HL-60 (cell line): Measurements from ENCODE around the gene ITLN2.
"Not testable (repeated sequence)": the region's sequence is repeated elsewhere in the genome, so short reads cannot be mapped to it uniquely, and the experiment has no call there.

Experiments
- DNase-seq, 2 experiments: peaks; one replicate each; pipeline ENCODE4 v3.0.0-alpha.2; 2010 to 2020; ENCODE audit warnings: low read depth in 1 of 2, low spot score in 1 of 2
- H3K27ac ChIP-seq: fragments of 250-450 bp; sonication (Bioruptor Pico); replicated peaks from 2 replicates; pipeline ENCODE4 v1.5.1; 2020; ENCODE audit warnings: mild to moderate bottlenecking, moderate library complexity
- H3K27me3 ChIP-seq: fragments of 250-450 bp; sonication (Bioruptor Pico); 2 replicates; pipeline ENCODE4 v1.5.1; 2021; ENCODE audit warnings: mild to moderate bottlenecking, moderate library complexity; ENCODE audit not compliant: insufficient read depth, poor library complexity, severe bottlenecking
- H3K4me3 ChIP-seq: replicated peaks from 2 replicates; pipeline ENCODE4 v1.5.1; 2011; ENCODE audit warnings: mild to moderate bottlenecking, control low read depth, low read length; ENCODE audit not compliant: insufficient read depth
- CTCF ChIP-seq: IDR thresholded peaks from one replicate; pipeline ENCODE4 v1.5.1; 2011; ENCODE audit warnings: low read length, control low read depth, inconsistent platforms; ENCODE audit not compliant: insufficient read depth
- GABPA ChIP-seq: IDR thresholded peaks from 2 replicates; pipeline ENCODE4 v1.6.1; 2012; ENCODE audit warnings: low read depth
- POLR2AphosphoS5 ChIP-seq: IDR thresholded peaks from 2 replicates; pipeline ENCODE4 v1.6.1; 2012; ENCODE audit warnings: low read depth
- REST ChIP-seq: IDR thresholded peaks from 2 replicates; pipeline ENCODE4 v1.6.1; 2012; ENCODE audit warnings: low read depth; ENCODE audit not compliant: insufficient replicate concordance
- SPI1 ChIP-seq: IDR thresholded peaks from 2 replicates; pipeline ENCODE4 v1.6.1; 2012; ENCODE audit warnings: low read depth, mild to moderate bottlenecking, borderline replicate concordance

ITLN2 gene

GRCh38 chr1:160949216-160949880 lies 5.3 kb downstream of the ITLN2 start:
- not testable (repeated sequence) for H3K27me3 ChIP-seq, DNase-seq

GRCh38 chr1:160947174-160947759 lies 7.3 kb downstream of the ITLN2 start:
- not testable (repeated sequence) for DNase-seq, H3K4me3 ChIP-seq, H3K27me3 ChIP-seq, H3K27ac ChIP-seq

More at GRCh38 chr1:160949216-160949880, 5.3 kb downstream of the ITLN2 start:
- H3K27ac ChIP-seq, H3K4me3 ChIP-seq: not testable (repeated sequence)
- peak; percentile 81 for TF ChIP-seq SPI1

GRCh38 chr1:160945881-160946280 lies 8.7 kb downstream of the ITLN2 start:
- not testable (repeated sequence) for H3K4me3 ChIP-seq, DNase-seq, H3K27ac ChIP-seq, H3K27me3 ChIP-seq

- TF ChIP-seq REST, result no peak
- no peak for TF ChIP-seq GABPA
- no peak for TF ChIP-seq POLR2AphosphoS5
- TF ChIP-seq CTCF, result no peak
- no peak for TF ChIP-seq SPI1
- no peak for DNase-seq
- no peak overlapping the region for H3K4me3 ChIP-seq
- H3K27me3 ChIP-seq, result no peaks in the 10 kb centered on the region
- H3K27ac ChIP-seq, result no peak overlapping the region
Observed at GRCh38 chr1:160945079-160945478, 9.5 kb downstream of the ITLN2 start.

GRCh38 chr1:160942926-160943325 lies 11.7 kb downstream of the ITLN2 start:
- no peaks in the 10 kb centered on the region for H3K27me3 ChIP-seq
- H3K27ac ChIP-seq, result no peak overlapping the region
- DNase-seq, result no peak
- no peak overlapping the region for H3K4me3 ChIP-seq
- TF ChIP-seq POLR2AphosphoS5 (no peak), REST (no peak), SPI1 (no peak), GABPA (no peak), CTCF (no peak)

- not testable (repeated sequence) for H3K27ac ChIP-seq, H3K4me3 ChIP-seq, H3K27me3 ChIP-seq, DNase-seq
Observed at GRCh38 chr1:160936666-160937065, 17.9 kb downstream of the ITLN2 start.
